Forelimb muscle (tissue), 1 donor: ENCODE data around the gene SLC13A2. TPM values are rescaled to one million over a fixed set of nuclear protein-coding genes. Genes with fewer than 3 reads are reported as not detected.

Experiments
- DNase-seq: peaks from one replicate; pipeline ENCODE4 v3.0.0-alpha.2; 2013; ENCODE audit warnings: low read depth
- polyA plus RNA-seq: library from polyadenylated mRNA; unstranded; fragments of 120-200 nt; gene quantifications from one replicate; pipeline ENCODE4 v1.2.1, GENCODE V29; 2013; ENCODE audit not compliant: insufficient read length

SLC13A2 gene
- polyA plus RNA-seq, 1 donor = not detected

GRCh38 chr17:28492352-28493310 lies 19.2 kb downstream of the SLC13A2 start:
- no peak for DNase-seq

- no peak for DNase-seq
Measured at GRCh38 chr17:28493460-28493859, 20.0 kb downstream of the SLC13A2 start.

GRCh38 chr17:28494445-28495188 lies 21.2 kb downstream of the SLC13A2 start:
- DNase-seq = peak; percentile 5

GRCh38 chr17:28495635-28496034 lies 22.2 kb downstream of the SLC13A2 start:
- no peak for DNase-seq

GRCh38 chr17:28497931-28498330 lies 24.5 kb downstream of the SLC13A2 start:
- DNase-seq = no peak

- no peak for DNase-seq
Measured at GRCh38 chr17:28498652-28499363, 25.4 kb downstream of the SLC13A2 start.

GRCh38 chr17:28499364-28499664 lies 25.9 kb downstream of the SLC13A2 start:
- DNase-seq = no peak

- no peak for DNase-seq
Measured at GRCh38 chr17:28499684-28500357, 26.4 kb downstream of the SLC13A2 start.

- no peak for DNase-seq
Measured at GRCh38 chr17:28500712-28501379, 27.4 kb downstream of the SLC13A2 start.

GRCh38 chr17:28501421-28502284 lies 28.2 kb downstream of the SLC13A2 start:
- DNase-seq = no peak

GRCh38 chr17:28503420-28503819 lies 30.0 kb downstream of the SLC13A2 start:
- no peak for DNase-seq

- DNase-seq = no peak
Measured at GRCh38 chr17:28505986-28506665, 32.7 kb downstream of the SLC13A2 start, which contains the start of gene FOXN1. FOXN1 (plus strand) TSS chr17:28506348; CDS start chr17:28523970, 17,622 bp downstream.

- DNase-seq = no peak
Measured at GRCh38 chr17:28506763-28507487, 33.5 kb downstream of the SLC13A2 start.

- no peak for DNase-seq
Measured at GRCh38 chr17:28507567-28508203, 34.2 kb downstream of the SLC13A2 start.

GRCh38 chr17:28508211-28508724 lies 34.8 kb downstream of the SLC13A2 start:
- no peak for DNase-seq

- no peak for DNase-seq
Measured at GRCh38 chr17:28509789-28510188, 36.3 kb downstream of the SLC13A2 start.

GRCh38 chr17:28511858-28512461 lies 38.5 kb downstream of the SLC13A2 start:
- DNase-seq = no peak

GRCh38 chr17:28513476-28513875 lies 40.0 kb downstream of the SLC13A2 start:
- DNase-seq = no peak
